Peyer's patch (tissue), 4 donors: ENCODE measurements around the gene HTRA2. TPM values are rescaled to one million over a fixed set of nuclear protein-coding genes. Genes with fewer than 3 reads are reported as not detected.
A peak's percentile ranks its signal among the peaks of the same experiment; 100 is the strongest.

Experiments used
- DNase-seq, 3 donors: peaks; one replicate each; pipeline ENCODE4 v3.0.0-alpha.2; 2017 to 2019
- H3K27ac ChIP-seq, 4 donors: fragments of 200-600 bp; sonication (generic); one replicate each; pipeline ENCODE4 v1.5.1; 2016 to 2019
- H3K27me3 ChIP-seq, 2 donors: fragments of 200-600 bp; sonication (generic); one replicate each; pipeline ENCODE4 v1.5.1; 2019
- H3K36me3 ChIP-seq, 3 donors: fragments of 200-600 bp; sonication (generic); one replicate each; pipeline ENCODE4 v1.5.1; 2016 to 2019
- H3K4me1 ChIP-seq, 4 donors: fragments of 200-600 bp; sonication (generic); one replicate each; pipeline ENCODE4 v1.5.1; 2016 to 2019
- H3K4me3 ChIP-seq, 4 donors: fragments of 200-600 bp; sonication (generic); 1 replicate in 3 of 4; 2 replicates in 1 of 4; pipeline ENCODE4 v1.5.1; 2016 to 2019; ENCODE audit warnings: mild to moderate bottlenecking in 1 of 4
- H3K9me3 ChIP-seq, 4 donors: fragments of 200-600 bp; sonication (generic); one replicate each; pipeline ENCODE4 v1.5.1; 2016 to 2019; ENCODE audit warnings: mild to moderate bottlenecking in 1 of 4
- POLR2A ChIP-seq, 2 donors: fragments of 450-650 bp; IDR thresholded peaks; one replicate each; pipeline ENCODE4 v1.5.1; 2017; ENCODE audit warnings: antibody characterized with exemption in 2 of 2, mild to moderate bottlenecking in 2 of 2, moderate library complexity in 2 of 2
- total RNA-seq, 4 donors: library from RNA; depleted of rRNA; stranded (reverse); fragments of >200 nt; gene quantifications; one replicate each; pipeline ENCODE4 v1.1.0, GENCODE V29; 2016
- TF ChIP-seq, protein P1 (sequence below), 6 experiments: fragments of 450-650 bp in 4 of 6; fragments of 200-600 bp in 2 of 6; sonication (generic) in 1 of 6; IDR thresholded peaks; one replicate each; pipeline ENCODE4 v1.5.1; 2017 to 2019; ENCODE audit warnings: antibody characterized with exemption in 6 of 6, mild to moderate bottlenecking in 3 of 6, moderate library complexity in 1 of 6

HTRA2 gene
- total RNA-seq, 4 donors from 2014 or later, result 20.6 to 25.5 (median 24.2) TPM

DNA sequence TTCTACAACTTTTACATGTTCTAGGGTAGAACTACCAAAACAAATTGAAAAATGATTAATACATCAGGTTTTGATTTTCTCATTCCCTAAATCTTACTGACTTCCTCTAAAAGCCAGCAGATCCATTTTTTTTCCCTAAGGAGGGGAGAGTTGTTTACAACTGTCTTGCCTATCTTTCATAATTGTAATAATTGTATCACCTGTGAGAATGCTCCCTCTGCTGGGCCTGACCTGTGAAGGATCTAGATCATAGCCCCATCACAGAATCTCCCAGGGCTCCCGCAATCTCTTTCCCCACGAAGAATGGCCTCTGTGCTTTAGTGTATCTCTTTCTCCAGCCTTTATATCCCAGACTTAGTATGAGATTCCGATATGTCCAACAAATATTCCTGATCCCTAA lies 14.9 kb downstream of the HTRA2 start:
- H3K27me3 ChIP-seq, result no peaks in the 10 kb centered on the region
- TF ChIP-seq, protein P1, sequence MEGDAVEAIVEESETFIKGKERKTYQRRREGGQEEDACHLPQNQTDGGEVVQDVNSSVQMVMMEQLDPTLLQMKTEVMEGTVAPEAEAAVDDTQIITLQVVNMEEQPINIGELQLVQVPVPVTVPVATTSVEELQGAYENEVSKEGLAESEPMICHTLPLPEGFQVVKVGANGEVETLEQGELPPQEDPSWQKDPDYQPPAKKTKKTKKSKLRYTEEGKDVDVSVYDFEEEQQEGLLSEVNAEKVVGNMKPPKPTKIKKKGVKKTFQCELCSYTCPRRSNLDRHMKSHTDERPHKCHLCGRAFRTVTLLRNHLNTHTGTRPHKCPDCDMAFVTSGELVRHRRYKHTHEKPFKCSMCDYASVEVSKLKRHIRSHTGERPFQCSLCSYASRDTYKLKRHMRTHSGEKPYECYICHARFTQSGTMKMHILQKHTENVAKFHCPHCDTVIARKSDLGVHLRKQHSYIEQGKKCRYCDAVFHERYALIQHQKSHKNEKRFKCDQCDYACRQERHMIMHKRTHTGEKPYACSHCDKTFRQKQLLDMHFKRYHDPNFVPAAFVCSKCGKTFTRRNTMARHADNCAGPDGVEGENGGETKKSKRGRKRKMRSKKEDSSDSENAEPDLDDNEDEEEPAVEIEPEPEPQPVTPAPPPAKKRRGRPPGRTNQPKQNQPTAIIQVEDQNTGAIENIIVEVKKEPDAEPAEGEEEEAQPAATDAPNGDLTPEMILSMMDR (IDR thresholded peaks at IDR 0.05), result peak in 3 of 6 experiments; percentile 22 to 40 (median 35)
- TF ChIP-seq POLR2A (IDR thresholded peaks at IDR 0.05), result no peak
- no peaks in the 10 kb centered on the region for H3K9me3 ChIP-seq
- no peak overlapping the region for H3K27ac ChIP-seq
- DNase-seq, result peak in 1 of 3 donors; percentile 47
- no peak overlapping the region for H3K4me3 ChIP-seq
- peaks cover 0 to 12% (median 7%) of the 10 kb centered on the region in 4 donors for H3K4me1 ChIP-seq
- no peaks in the 10 kb centered on the region for H3K36me3 ChIP-seq

- peaks cover 0 to 13% (median 9%) of the 10 kb centered on the region in 4 donors for H3K4me1 ChIP-seq
- no peaks in the 10 kb centered on the region for H3K36me3 ChIP-seq
- H3K4me3 ChIP-seq, result no peak overlapping the region
- no peak for DNase-seq
- no peaks in the 10 kb centered on the region for H3K27me3 ChIP-seq
- H3K27ac ChIP-seq, result no peak overlapping the region
- TF ChIP-seq, protein P1 (IDR thresholded peaks at IDR 0.05), result no peak
- TF ChIP-seq POLR2A (IDR thresholded peaks at IDR 0.05), result no peak
- no peaks in the 10 kb centered on the region for H3K9me3 ChIP-seq
These were observed 16.3 kb downstream of the HTRA2 start for GRCh38 chr2:74546004-74546403.

DNA sequence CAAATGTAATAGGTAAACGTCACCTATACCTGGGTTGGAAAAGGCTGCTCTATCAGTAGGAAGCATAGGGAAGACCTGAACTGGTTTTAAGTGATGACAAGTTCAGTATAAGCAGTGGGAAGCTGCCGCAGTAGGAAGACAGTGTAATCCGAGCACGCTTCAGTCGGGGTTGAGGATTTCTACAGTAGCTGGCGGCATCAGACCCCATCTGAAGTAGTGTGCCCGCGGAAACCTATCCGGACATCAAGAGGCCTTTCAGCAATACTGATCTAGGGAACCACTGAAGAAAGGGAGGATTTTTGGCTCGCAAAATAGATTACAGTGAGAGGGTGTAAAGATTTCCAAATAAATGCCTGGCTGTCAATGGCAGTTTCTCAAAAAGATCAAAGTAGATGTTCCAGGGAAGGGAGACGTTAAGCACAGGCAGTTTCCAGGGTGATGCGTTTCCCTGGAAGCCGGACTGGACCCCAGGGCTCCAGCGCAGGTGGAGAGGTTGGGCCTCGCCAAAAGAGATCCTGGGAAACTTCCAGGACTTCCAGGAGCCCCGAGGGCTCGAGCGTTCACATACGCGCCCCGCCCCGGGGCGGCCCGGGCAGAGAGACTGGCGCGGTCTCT lies 18.7 kb downstream of the HTRA2 start:
- no peaks in the 10 kb centered on the region for H3K9me3 ChIP-seq
- peak overlapping the region in 3 of 4 donors; percentile 3 to 67 (median 62) for H3K27ac ChIP-seq
- H3K36me3 ChIP-seq, result no peaks in the 10 kb centered on the region
- peak overlapping the region; percentile 39 to 60 (median 57) for H3K4me3 ChIP-seq
- no peaks in the 10 kb centered on the region for H3K27me3 ChIP-seq
- TF ChIP-seq POLR2A (IDR thresholded peaks at IDR 0.05), result no peak
- TF ChIP-seq, protein P1 (IDR thresholded peaks at IDR 0.05), result no peak
- DNase-seq, result no peak
- peaks cover 0 to 14% (median 9%) of the 10 kb centered on the region in 4 donors for H3K4me1 ChIP-seq

DNA sequence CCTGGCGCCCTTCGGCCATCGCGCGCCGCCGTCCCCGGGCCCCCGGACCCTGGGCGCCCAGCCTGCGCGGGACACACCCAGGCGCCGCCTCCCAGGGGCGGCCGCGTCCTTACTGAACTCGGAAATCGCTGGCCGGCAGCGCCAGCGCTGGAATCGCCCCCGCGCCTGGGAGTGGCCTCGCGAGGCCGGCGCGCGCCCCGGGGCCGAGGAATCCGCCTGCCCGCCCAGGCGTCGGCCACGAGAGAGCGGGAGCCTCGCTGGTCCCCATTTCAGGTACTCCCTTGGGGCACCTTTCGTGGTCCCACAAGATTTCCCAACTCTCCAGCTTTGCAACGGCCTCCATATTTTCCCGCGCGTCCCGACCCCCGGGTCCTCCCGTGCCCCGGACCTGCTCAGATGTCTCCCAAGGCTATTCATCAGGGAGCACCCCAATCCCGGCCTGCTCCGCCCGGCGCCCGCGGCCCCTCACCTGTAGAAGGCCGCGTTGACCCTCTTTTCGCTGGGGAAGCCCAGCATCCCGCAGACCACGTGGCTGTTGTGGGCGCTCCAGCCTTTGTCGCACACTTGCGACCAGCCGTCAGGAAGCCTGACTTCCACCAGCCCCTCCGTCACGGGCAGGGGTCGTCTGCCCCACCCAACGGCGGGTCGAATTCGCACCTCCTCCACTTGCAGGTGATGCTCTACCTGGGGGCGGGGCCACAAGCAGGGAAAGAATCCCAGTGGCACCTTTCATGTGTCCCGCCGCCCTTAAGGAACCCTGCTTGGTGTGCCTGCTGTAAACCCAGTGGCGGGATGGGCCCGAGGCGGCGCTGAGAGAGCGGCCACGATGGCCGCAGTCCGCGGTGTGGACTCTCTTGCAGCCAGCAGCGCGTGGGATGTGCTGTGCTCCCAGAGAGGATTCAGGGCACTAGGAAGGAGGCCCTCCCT lies 19.4 kb downstream of the HTRA2 start:
- Histone ChIP-seq H3K27ac (peak overlapping the region in 3 of 4 donors; percentile 3 to 67 (median 62)), H3K27me3 (no peaks in the 10 kb centered on the region), H3K9me3 (no peaks in the 10 kb centered on the region), H3K4me3 (peak overlapping the region; percentile 39 to 60 (median 57)), H3K36me3 (no peaks in the 10 kb centered on the region), H3K4me1 (peaks cover 0 to 20% (median 9%) of the 10 kb centered on the region in 4 donors)
- no peak for TF ChIP-seq POLR2A (IDR thresholded peaks at IDR 0.05)
- TF ChIP-seq, protein P1 (IDR thresholded peaks at IDR 0.05), result no peak
- peak in 2 of 3 donors; percentile 75 to 81 for DNase-seq

DNA sequence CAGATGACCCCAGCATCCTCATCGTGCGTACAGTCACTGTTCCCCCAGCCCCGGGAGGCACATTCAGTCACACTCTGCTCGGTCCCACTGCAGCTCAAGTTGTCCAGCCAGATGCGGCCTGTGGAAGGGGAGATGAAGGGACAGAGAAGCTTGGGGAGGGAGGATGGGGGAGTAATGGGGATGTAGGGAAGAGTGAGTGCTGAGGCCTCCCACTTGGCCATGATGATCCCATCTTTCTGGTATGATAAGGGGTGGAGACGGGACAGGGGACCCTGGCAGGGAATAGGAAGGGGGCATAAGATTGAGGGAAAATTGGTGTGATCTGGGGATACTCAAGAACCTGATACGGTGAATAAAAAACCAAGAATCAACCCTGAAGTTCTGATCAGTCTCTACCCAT lies 20.5 kb downstream of the HTRA2 start:
- H3K27ac ChIP-seq, result no peak overlapping the region
- peaks cover 0 to 22% (median 10%) of the 10 kb centered on the region in 4 donors for H3K4me1 ChIP-seq
- TF ChIP-seq, protein P1 (IDR thresholded peaks at IDR 0.05), result no peak
- no peak for TF ChIP-seq POLR2A (IDR thresholded peaks at IDR 0.05)
- no peaks in the 10 kb centered on the region for H3K27me3 ChIP-seq
- H3K4me3 ChIP-seq, result no peak overlapping the region
- H3K36me3 ChIP-seq, result no peaks in the 10 kb centered on the region
- no peaks in the 10 kb centered on the region for H3K9me3 ChIP-seq
- no peak for DNase-seq
